ENCODE measurements around the gene STOML1.

STOML1 gene

GRCh38 chr15:74006774-74007639 lies 14.9 kb upstream of the STOML1 start:
- TF ChIP-seq EZH2 (optimal IDR thresholded peaks at IDR 0.05; ENCODE audit: low read depth, low read length) (no peak), CTCF (IDR thresholded peaks at IDR 0.05; ENCODE audit: low read length) (no peak), EZH2phosphoT487 (IDR thresholded peaks at IDR 0.05; ENCODE audit: low read length) (no peak)
- H3K36me3 ChIP-seq (replicated peaks; ENCODE audit: insufficient read depth, low read length) = no peaks in the 10 kb centered on the region; the same call in 1 of the 2 replicates
- H3K4me3 ChIP-seq (ENCODE audit: low read length) = no peak overlapping the region
- H3K4me2 ChIP-seq (ENCODE audit: low read depth, low read length) = no peak overlapping the region
- H3F3A ChIP-seq (ENCODE audit: insufficient read depth, low read length) = no peaks in the 10 kb centered on the region
- H3K27me3 ChIP-seq (replicated peaks; ENCODE audit: insufficient read depth, low read length) = no peaks in the 10 kb centered on the region
- DNase-seq = no peak
- H4K20me1 ChIP-seq (ENCODE audit: insufficient read depth, low read length) = peaks cover 6% of the 10 kb centered on the region; the same call in 1 of the 2 replicates
- no peaks in the 10 kb centered on the region for H3K9me3 ChIP-seq (replicated peaks; ENCODE audit: insufficient read depth, low read length)
- H3K9ac ChIP-seq (ENCODE audit: low read length) = no peak overlapping the region
- no peak overlapping the region for H2AFZ ChIP-seq (ENCODE audit: low read length)
- peaks cover 83% of the 10 kb centered on the region for H3K79me2 ChIP-seq (ENCODE audit: low read length)
- H3K9me2 ChIP-seq (replicated peaks; ENCODE audit: insufficient read depth, low read length) = no peaks in the 10 kb centered on the region
- no peak overlapping the region for H3K27ac ChIP-seq (ENCODE audit: low read length)
- H3K4me1 ChIP-seq (ENCODE audit: low read length) = no peaks in the 10 kb centered on the region

GRCh38 chr15:73997986-73998385 lies 5.9 kb upstream of the STOML1 start:
- Histone ChIP-seq H3K36me3 (replicated peaks; ENCODE audit: insufficient read depth, low read length) (peaks cover 4% of the 10 kb centered on the region; the same call in 1 of the 2 replicates), H3K9me3 (replicated peaks; ENCODE audit: insufficient read depth, low read length) (no peaks in the 10 kb centered on the region), H2AFZ (ENCODE audit: low read length) (no peak overlapping the region), H4K20me1 (ENCODE audit: insufficient read depth, low read length) (no peaks in the 10 kb centered on the region), H3K9me2 (replicated peaks; ENCODE audit: insufficient read depth, low read length) (no peaks in the 10 kb centered on the region), H3F3A (ENCODE audit: insufficient read depth, low read length) (peaks cover 17% of the 10 kb centered on the region), H3K4me1 (ENCODE audit: low read length) (0 out of 2 replicates have a peak, but pooled peaks cover 5% of the 10 kb centered on the region), H3K4me3 (ENCODE audit: low read length) (no peak overlapping the region), H3K4me2 (ENCODE audit: low read depth, low read length) (peak overlapping the region; percentile 86; the same call in 1 of the 2 replicates), H3K79me2 (ENCODE audit: low read length) (peaks cover 77% of the 10 kb centered on the region), H3K27me3 (replicated peaks; ENCODE audit: insufficient read depth, low read length) (no peaks in the 10 kb centered on the region), H3K9ac (ENCODE audit: low read length) (no peak overlapping the region), H3K27ac (ENCODE audit: low read length) (no peak overlapping the region)
- TF ChIP-seq EZH2 (optimal IDR thresholded peaks at IDR 0.05; ENCODE audit: low read depth, low read length) (no peak), EZH2phosphoT487 (IDR thresholded peaks at IDR 0.05; ENCODE audit: low read length) (no peak), CTCF (IDR thresholded peaks at IDR 0.05; ENCODE audit: low read length) (no peak)
- no peak for DNase-seq

GRCh38 chr15:73996939-73997338 lies 4.8 kb upstream of the STOML1 start:
- Histone ChIP-seq H3K27ac (ENCODE audit: low read length) (peak overlapping the region; percentile 50; the same call in 1 of the 2 replicates), H3F3A (ENCODE audit: insufficient read depth, low read length) (peaks cover 17% of the 10 kb centered on the region), H4K20me1 (ENCODE audit: insufficient read depth, low read length) (no peaks in the 10 kb centered on the region), H3K9ac (ENCODE audit: low read length) (peak overlapping the region; percentile 23; the same call in 1 of the 2 replicates), H3K9me3 (replicated peaks; ENCODE audit: insufficient read depth, low read length) (no peaks in the 10 kb centered on the region), H3K79me2 (ENCODE audit: low read length) (peaks cover 70% of the 10 kb centered on the region), H3K36me3 (replicated peaks; ENCODE audit: insufficient read depth, low read length) (peaks cover 4% of the 10 kb centered on the region; the same call in 1 of the 2 replicates), H3K4me2 (ENCODE audit: low read depth, low read length) (peak overlapping the region; percentile 86), H3K9me2 (replicated peaks; ENCODE audit: insufficient read depth, low read length) (no peaks in the 10 kb centered on the region), H3K27me3 (replicated peaks; ENCODE audit: insufficient read depth, low read length) (no peaks in the 10 kb centered on the region), H3K4me3 (ENCODE audit: low read length) (peak overlapping the region; percentile 87), H3K4me1 (ENCODE audit: low read length) (0 out of 2 replicates have a peak, but pooled peaks cover 9% of the 10 kb centered on the region), H2AFZ (ENCODE audit: low read length) (no peak overlapping the region)
- DNase-seq = peak; percentile 58
- no peak for TF ChIP-seq CTCF (IDR thresholded peaks at IDR 0.05; ENCODE audit: low read length)
- no peak for TF ChIP-seq EZH2phosphoT487 (IDR thresholded peaks at IDR 0.05; ENCODE audit: low read length)
- TF ChIP-seq EZH2 (optimal IDR thresholded peaks at IDR 0.05; ENCODE audit: low read depth, low read length) = no peak

Measured in MM.1S (cell line).